ENCODE results near the gene PEAK3. TPM values are rescaled to one million over a fixed set of nuclear protein-coding genes. Genes with fewer than 3 reads are reported as not detected.
"Not testable (repeated sequence)": the region's sequence is repeated elsewhere in the genome, so short reads cannot be mapped to it uniquely, and the experiment has no call there.

The PEAK3 gene
- total RNA-seq, 1 donor from 2014 or later, result 7.5 TPM

- Histone ChIP-seq H3K4me1 (peaks cover 32% of the 10 kb centered on the region), H3K4me3 (no peak overlapping the region), H3K27me3 (ENCODE audit: low read depth) (peaks cover 45% of the 10 kb centered on the region), H3K27ac (peak overlapping the region; percentile 41), H3K9me3 (no peaks in the 10 kb centered on the region), H3K36me3 (no peaks in the 10 kb centered on the region)
- no peak for DNase-seq
- intact Hi-C loops (cut with DNase I), result no loop called here
- ATAC-seq, result no peak
- TF ChIP-seq CTCF (IDR thresholded peaks at IDR 0.05), result no peak
Measured at GRCh38 chr19:2287585-2288337, 5.8 kb upstream of the PEAK3 start.

GRCh38 chr19:2286402-2287140, 4.6 kb upstream of the PEAK3 start:
- H3K27ac ChIP-seq, result no peak overlapping the region
- H3K27me3 ChIP-seq (ENCODE audit: low read depth), result peaks cover 33% of the 10 kb centered on the region
- H3K36me3 ChIP-seq, result no peaks in the 10 kb centered on the region
- H3K4me1 ChIP-seq, result peaks cover 43% of the 10 kb centered on the region
- TF ChIP-seq CTCF (IDR thresholded peaks at IDR 0.05), result no peak
- no peak for ATAC-seq
- H3K4me3 ChIP-seq, result no peak overlapping the region
- DNase-seq, result no peak
- no peaks in the 10 kb centered on the region for H3K9me3 ChIP-seq
- intact Hi-C loops (cut with DNase I), result no loop called here

- Histone ChIP-seq H3K36me3 (no peaks in the 10 kb centered on the region), H3K4me1 (peaks cover 20% of the 10 kb centered on the region), H3K9me3 (no peaks in the 10 kb centered on the region), H3K4me3 (no peak overlapping the region), H3K27me3 (ENCODE audit: low read depth) (peaks cover 7% of the 10 kb centered on the region), H3K27ac (no peak overlapping the region)
- intact Hi-C loops (cut with DNase I), result no loop called here
- DNase-seq (no peak), ATAC-seq (no peak)
- no peak for TF ChIP-seq CTCF (IDR thresholded peaks at IDR 0.05)
Measured at GRCh38 chr19:2283835-2284507, 2.0 kb upstream of the PEAK3 start.

- Histone ChIP-seq H3K9me3 (no peaks in the 10 kb centered on the region), H3K27me3 (ENCODE audit: low read depth) (no peaks in the 10 kb centered on the region), H3K27ac (peak overlapping the region; percentile 78), H3K4me3 (peak overlapping the region; percentile 45), H3K4me1 (peaks cover 15% of the 10 kb centered on the region), H3K36me3 (no peaks in the 10 kb centered on the region)
- DNase-seq, result no peak
- no peak for TF ChIP-seq CTCF (IDR thresholded peaks at IDR 0.05)
- intact Hi-C loops (cut with DNase I), result no loop called here
- ATAC-seq, result no peak
Measured at GRCh38 chr19:2282862-2283237, 875 bp upstream of the PEAK3 start.

GRCh38 chr19:2281265-2282061, 512 bp downstream of the PEAK3 start:
- not testable (repeated sequence) for H3K27me3 ChIP-seq (ENCODE audit: low read depth)
- peak overlapping the region; percentile 45 for H3K4me3 ChIP-seq

More at GRCh38 chr19:2281265-2282061, 512 bp downstream of the PEAK3 start:
- ATAC-seq, result peak in 1 of 2 donors; percentile 3
- Histone ChIP-seq H3K27ac (peak overlapping the region; percentile 78), H3K4me1 (peaks cover 16% of the 10 kb centered on the region)
- H3K36me3 ChIP-seq; H3K9me3 ChIP-seq; intact Hi-C loops (cut with DNase I); DNase-seq: not testable (repeated sequence)
